ENCODE measurements around the gene INTS11.

The INTS11 gene

GRCh38 chr1:1358433-1359271, 34.2 kb upstream of the INTS11 start, which contains the start of gene MXRA8:
TSS of gene MXRA8 (minus strand) at chr1:1358555. CDS start at chr1:1358504, 51 bp downstream.
- in situ Hi-C loops (cut with MboI; ENCODE audit: low sequenced_read_pairs), result no loop called here

- in situ Hi-C loops (cut with MboI; ENCODE audit: low sequenced_read_pairs), result no loop called here
These were observed 33.5 kb upstream of the INTS11 start for GRCh38 chr1:1357871-1358432.

GRCh38 chr1:1356796-1357401, 32.4 kb upstream of the INTS11 start:
- in situ Hi-C loops (cut with MboI; ENCODE audit: low sequenced_read_pairs), result no loop called here

GRCh38 chr1:1356166-1356795, 31.8 kb upstream of the INTS11 start:
- in situ Hi-C loops (cut with MboI; ENCODE audit: low sequenced_read_pairs), result no loop called here

DNA sequence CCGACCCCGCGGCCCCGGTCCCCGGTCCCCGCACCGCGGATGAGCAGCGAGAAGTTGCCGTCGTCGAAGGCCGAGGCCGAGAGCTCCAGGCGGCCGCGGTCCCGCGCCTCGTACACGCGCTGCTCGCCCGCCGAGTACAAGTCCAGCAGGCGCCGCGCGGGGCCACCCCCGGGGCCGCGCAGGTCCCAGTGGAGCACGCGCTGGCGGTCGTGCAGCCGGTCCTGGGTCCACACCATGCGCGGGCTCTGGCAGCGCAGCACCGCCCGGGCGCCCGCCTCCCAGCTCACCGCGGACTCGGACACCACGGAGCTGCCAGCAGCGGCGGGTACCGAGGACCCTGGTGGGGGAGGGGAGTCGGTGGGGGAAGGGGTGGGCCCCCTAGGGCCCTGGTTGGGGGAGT, 31.0 kb upstream of the INTS11 start:
- in situ Hi-C loops (cut with MboI; ENCODE audit: low sequenced_read_pairs), result no loop called here

- in situ Hi-C loops (cut with MboI; ENCODE audit: low sequenced_read_pairs), result no loop called here
These were observed 30.1 kb upstream of the INTS11 start for GRCh38 chr1:1354271-1355247.

GRCh38 chr1:1353389-1354151, 29.1 kb upstream of the INTS11 start:
- in situ Hi-C loops (cut with MboI; ENCODE audit: low sequenced_read_pairs), result no loop called here

DNA sequence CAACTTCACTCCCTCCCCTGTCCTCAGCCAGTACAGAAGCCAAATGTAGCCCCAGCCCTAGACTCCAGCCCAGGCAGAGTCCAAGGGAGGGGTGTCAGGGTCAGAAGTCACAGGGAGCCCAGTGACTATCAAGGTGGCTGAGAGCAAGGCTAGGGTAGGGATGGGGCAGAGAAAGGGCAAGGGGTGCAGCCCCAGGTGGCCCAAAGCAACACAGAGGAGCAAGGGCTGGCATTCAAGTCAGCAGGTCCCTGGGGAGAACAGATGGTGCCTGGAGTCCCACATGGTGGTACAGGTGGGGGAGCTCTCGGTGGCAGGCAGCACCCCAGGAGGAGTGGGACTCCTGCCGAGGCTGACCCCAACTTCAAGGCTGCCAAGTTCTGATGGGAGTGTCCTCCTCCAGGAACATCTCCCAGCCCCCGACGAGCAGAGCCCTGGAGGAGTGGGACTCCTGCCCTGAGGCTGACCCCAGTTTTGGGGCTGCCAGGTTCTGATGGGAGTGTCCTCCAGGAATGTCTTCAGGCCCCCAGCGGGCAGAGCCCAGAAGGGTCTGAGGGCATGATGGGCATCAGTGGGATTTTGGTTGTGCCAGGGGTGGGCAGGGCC, 28.4 kb upstream of the INTS11 start:
- in situ Hi-C loops (cut with MboI; ENCODE audit: low sequenced_read_pairs), result no loop called here

DNA sequence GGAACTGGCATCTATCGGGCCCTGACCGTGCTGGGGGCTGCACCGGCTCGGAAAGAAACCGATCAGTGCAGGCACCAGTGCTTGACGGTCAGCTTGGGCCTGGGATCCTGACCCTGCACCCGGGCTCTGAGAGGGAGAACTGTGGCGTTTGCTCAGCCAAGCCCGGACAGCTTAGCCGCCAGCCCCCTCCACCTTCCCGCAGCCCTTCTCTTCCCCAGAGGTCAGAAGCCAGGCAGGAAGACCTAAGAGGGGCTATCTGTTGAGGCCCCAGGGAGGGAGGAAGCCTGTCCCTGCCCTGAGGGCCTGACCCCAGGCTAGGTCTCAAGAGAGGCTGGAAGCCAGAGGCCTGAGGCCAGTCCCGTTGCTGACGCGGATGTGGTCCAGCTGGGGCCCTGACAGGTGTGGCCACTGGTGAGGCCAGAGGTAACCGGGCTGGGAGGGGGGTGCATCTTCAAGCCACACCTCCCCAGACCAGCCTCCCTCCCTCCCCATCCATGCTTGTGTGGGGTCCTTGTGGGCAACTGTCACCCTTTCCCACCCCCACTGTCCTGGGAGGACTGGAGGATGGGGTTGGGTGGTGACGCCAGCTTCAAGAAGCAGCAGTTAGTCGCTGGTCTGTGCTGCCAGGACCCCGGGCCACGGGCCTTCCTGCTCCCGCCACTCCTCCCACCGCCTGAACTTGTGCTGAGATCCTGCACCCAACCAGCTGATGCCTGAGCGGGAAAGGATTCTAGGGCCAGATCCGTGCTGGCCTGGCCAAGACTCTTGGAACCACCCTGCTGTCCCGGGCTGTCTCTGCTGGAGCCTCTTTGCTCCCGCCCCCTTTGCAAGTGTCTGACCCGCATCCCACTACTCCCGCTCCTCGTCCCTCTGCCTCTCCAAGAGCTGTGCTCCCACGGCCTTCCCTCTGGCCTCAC, 27.3 kb upstream of the INTS11 start:
- in situ Hi-C loops (cut with MboI; ENCODE audit: low sequenced_read_pairs), result no loop called here

DNA sequence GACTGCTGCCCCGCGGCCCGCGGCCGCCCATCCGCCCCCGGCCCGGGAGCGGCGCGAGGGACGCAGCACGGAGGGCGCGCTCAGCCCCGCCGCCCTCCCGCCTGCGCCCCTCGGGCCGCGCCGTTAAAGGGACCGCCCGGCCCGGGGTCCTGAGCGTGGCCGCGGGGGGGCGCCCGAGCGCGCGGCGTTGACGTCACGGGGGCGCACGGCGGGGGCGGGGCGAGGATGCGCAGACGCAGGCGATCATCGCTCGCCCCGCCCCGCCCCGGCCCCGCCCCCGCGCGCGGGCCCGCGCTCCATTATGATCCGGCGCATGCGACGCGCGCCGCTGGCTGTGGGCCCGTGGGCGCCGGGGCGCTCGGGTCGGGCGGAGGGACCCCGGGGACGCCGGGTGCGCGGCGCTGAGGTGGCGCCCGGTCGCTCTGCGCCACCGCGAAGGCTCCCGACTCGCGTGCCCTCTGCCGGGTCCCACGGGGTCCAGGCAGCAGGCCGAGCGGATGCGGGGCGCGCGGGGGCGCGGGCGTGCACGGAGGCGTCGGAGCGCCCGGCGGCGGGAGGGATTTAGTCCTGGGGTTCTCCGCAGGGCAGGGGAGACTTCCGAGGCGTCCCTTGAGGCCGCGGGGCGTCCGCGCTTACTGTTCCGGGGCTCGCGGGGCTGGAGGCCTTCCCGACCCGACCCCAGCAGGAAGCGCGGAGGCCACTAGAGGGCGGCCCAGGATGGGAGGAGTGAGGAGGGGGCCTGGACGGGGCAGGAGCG, 25.0 kb upstream of the INTS11 start, which contains the start of gene DVL1:
DVL1 (minus strand) TSS at position 163 of the 757 bp plus-strand sequence. CDS start 353 bp downstream, outside the sequence.
- in situ Hi-C loops (cut with MboI; ENCODE audit: low sequenced_read_pairs), result no loop called here

- in situ Hi-C loops (cut with MboI; ENCODE audit: low sequenced_read_pairs), result no loop called here
These were observed 24.2 kb upstream of the INTS11 start for GRCh38 chr1:1348420-1349255.

DNA sequence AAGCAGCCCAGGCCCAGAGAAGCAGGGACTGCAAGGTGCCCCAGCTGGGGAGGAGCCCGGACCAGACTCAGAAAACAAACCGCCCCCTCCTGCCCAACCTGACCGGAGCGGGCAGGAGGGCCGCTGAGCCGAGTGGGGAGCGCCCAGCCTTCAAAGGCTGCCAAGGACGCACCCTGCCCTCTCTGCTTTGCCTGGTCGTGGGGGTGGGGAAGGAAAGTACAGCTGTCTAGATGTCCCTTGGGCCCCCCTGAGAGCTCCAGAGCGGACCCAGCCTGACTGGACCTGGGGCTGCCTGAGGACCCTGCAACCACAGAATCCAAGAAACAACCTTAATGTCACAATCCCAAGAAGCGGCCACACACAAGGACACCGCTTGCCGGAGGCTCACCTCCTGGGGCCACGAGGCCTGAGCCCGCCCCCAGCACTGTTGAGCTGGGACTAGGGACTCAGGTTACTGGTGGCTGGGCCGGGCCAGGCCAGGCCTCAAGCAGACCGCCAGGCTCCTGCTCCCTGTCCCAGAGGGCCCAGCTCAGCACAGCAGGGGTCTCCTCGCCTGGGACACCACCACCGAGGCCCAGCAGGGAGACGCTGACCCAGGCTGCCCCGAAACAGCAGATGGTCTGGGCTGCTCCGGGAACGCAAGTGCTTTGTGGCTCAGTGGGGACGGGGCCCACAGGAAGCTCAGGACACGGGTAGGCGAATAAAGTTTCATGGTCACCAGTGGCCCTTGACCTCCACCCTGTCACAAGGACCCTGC, 23.4 kb upstream of the INTS11 start:
- in situ Hi-C loops (cut with MboI; ENCODE audit: low sequenced_read_pairs), result no loop called here

GRCh38 chr1:1347026-1347595, 22.7 kb upstream of the INTS11 start:
- in situ Hi-C loops (cut with MboI; ENCODE audit: low sequenced_read_pairs), result no loop called here

DNA sequence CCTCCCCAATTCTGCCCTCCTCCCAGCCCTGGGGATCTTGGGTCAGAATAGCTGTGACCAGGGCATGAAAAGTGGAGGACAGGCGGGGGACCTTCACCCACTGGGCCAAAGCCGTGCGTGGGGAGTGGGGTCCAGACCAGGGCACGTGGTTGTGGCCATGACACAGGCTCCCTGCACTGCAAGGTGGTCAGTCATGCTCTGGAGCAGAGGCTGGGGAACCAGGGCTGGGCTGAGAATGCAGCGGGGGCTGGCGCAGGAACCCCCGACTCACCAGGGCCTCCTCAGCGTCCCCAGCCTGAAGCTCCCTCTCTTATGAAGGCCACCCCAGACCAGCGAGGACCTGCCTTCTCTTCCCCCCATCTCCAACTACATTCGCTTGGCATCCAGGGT, 22.0 kb upstream of the INTS11 start:
- in situ Hi-C loops (cut with MboI; ENCODE audit: low sequenced_read_pairs), result no loop called here

DNA sequence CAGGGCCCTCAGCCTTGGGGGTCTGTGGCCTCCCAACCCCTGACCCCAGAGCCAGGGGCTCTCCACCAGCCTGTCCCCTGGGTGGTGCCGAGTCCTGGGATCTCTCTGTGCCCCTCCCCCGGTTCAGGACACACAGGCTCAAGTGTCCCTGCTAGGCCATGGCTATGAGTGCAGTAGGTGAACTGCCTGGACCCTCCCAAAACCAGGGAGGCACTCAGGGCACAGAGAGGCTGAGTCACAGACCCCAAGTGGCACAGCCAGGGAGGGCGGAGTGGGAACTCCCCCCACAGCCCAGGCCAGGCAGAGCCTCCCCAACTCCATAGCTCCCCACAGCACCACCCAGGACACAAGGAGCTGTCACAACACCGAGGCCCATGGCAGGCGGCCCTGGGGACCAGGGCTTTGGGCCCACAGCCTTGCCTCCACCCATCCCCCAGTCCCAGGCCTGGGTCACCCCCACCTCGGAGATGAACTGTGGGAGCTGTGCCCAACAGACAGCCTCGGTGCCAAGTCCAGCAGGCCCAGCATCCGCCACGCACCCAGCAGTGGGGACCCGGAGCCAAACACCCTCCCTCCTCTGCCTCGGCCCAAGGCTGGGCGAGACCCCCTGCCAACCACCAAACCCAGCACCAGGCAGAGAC, 21.5 kb upstream of the INTS11 start:
- in situ Hi-C loops (cut with MboI; ENCODE audit: low sequenced_read_pairs), result no loop called here
